ENCODE data around the gene LARP4.

The LARP4 gene

DNA sequence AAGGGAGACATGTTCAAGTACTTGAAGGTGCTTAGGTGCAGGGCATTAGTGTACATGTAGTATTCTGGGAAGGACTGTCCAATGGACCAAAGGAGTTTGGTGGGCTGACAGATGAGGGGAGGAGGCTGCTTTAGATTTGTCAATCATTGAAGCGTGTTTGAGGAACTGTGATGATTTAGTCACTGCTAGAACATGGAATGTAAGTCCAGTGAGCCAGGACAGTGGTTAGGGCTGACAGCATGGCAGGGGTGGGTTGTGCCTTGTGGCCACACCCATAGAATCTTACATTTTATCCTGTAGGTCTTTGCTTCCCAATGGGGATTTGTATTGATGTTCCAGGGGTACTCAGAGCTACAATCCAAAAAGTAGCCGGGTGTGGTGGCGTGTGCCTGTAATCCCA is 128.7 kb downstream of the LARP4 start:
- DNase-seq: no peak
